Left lung (tissue), 10 donors: Measurements from ENCODE around the gene PTPRN2. TPM values are rescaled to one million over a fixed set of nuclear protein-coding genes. Genes with fewer than 3 reads are reported as not detected.

Experiments
- ATAC-seq: fragments of 200-7000 bp; cut with Tn5 transposase; one replicate; pipeline ENCODE4 v1.9.1; 2020; ENCODE audit warnings: moderate library complexity
- DNase-seq, 4 donors: peaks; one replicate each; pipeline ENCODE4 v3.0.0-alpha.2; 2013 to 2020
- H3K27ac ChIP-seq, 2 donors: fragments of 200-600 bp; sonication (generic) in 1 of 2; one replicate each; pipeline versions ENCODE4 v1.5.0 to v1.8.0; 2020 to 2021
- H3K27me3 ChIP-seq, 2 donors: fragments of 200-600 bp; sonication (generic) in 1 of 2; one replicate each; pipeline versions ENCODE4 v1.5.0 to v1.8.0; 2020 to 2021
- H3K36me3 ChIP-seq, 2 donors: fragments of 200-600 bp; sonication (generic) in 1 of 2; one replicate each; pipeline versions ENCODE4 v1.5.0 to v1.8.0; 2020 to 2021
- H3K4me1 ChIP-seq, 2 donors: fragments of 200-600 bp; one replicate each; pipeline ENCODE4 v1.8.0; 2021
- H3K4me3 ChIP-seq, 2 donors: fragments of 200-600 bp; sonication (generic) in 1 of 2; one replicate each; pipeline versions ENCODE4 v1.5.0 to v1.8.0; 2020 to 2021; ENCODE audit warnings: mild to moderate bottlenecking in 1 of 2
- H3K9me3 ChIP-seq, 2 donors: fragments of 200-600 bp; sonication (generic) in 1 of 2; one replicate each; pipeline versions ENCODE4 v1.5.0 to v1.8.0; 2020 to 2021
- CTCF ChIP-seq, 2 donors: fragments of 200-600 bp; sonication (generic) in 1 of 2; IDR thresholded peaks; one replicate each; pipeline versions ENCODE4 v1.5.0 to v1.8.0; 2021; ENCODE audit warnings: antibody characterized with exemption in 2 of 2
- intact Hi-C, 2 donors: fragments of 100-400 bp; cut with DNase I; formaldehyde crosslinking; loops; one replicate each; pipeline versions ENCODE4 v1.11.2 to v1.14.2; 2022
- polyA plus RNA-seq, 6 donors: library from polyadenylated mRNA; unstranded; fragments of 120-200 nt; gene quantifications; one replicate each; pipeline ENCODE4 v1.2.1, GENCODE V29; 2013; ENCODE audit not compliant: insufficient read length in 6 of 6
- total RNA-seq, 2 donors: library from RNA; stranded (reverse); fragmentation: NEBNext Ultra II Directional; extraction: Animal tissue kit (Norgen Biotek cat#: 25700); gene quantifications; one replicate each; pipeline ENCODE4 v1.2.1, GENCODE V29; 2021
- donor health status: DM: no; HTN: yes; CAD: no.
- donor health status: DM: no; HTN: no; CAD: no.

The PTPRN2 gene
- total and polyA plus RNA-seq, 8 donors = 4.0 to 7.8 (median 6.8) TPM

GRCh38 chr7:157871681-157872080 is 715.9 kb downstream of the PTPRN2 start:
- H3K36me3 ChIP-seq = no peaks in the 10 kb centered on the region
- intact Hi-C loops = no loop called here
- H3K27me3 ChIP-seq = peaks cover 0 to 37% of the 10 kb centered on the region in 2 donors
- no peak overlapping the region for H3K27ac ChIP-seq
- no peak for TF ChIP-seq CTCF (IDR thresholded peaks at IDR 0.05)
- H3K4me1 ChIP-seq = peaks cover 0 to 6% of the 10 kb centered on the region in 2 donors
- ATAC-seq = no peak
- no peak overlapping the region for H3K4me3 ChIP-seq
- H3K9me3 ChIP-seq = peaks cover 0 to 2% of the 10 kb centered on the region in 2 donors
- DNase-seq = no peak

DNA sequence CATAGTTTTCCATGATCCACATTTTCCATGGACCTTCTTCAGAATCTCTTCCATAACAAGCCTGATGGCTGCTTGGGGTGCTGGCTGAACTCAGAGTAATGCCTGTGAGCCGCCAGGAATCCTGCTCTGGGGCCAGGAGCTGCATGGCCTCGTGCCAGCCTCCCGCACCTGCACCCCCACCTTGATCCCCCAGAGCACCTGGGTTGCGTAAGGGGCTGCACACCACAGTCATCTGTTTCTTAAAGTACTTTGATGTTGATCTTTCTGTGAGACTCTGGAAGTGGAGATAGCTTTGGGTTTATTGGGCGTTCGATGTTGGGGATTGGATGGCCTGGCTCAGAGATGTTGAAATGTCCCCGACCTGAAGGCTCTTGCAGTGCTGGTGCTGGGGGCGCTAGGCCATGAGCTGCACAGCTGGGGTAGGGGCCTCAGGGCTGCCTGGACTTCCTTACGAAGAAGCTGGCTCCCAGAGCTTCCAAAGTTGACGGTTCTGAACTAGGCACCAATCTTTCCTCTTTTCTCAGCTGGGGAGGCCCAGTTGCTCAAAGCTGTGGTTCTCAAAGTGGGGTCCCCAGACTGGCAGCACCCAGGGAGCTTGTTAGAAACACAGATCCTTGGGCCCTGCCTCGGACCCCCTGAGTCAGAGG is 716.9 kb downstream of the PTPRN2 start:
- no peak overlapping the region for H3K4me3 ChIP-seq
- TF ChIP-seq CTCF (IDR thresholded peaks at IDR 0.05) = no peak

GRCh38 chr7:157869793-157870192 is 717.8 kb downstream of the PTPRN2 start:
- intact Hi-C loops = no loop called here

More for the DNA sequence above, 716.9 kb downstream of the PTPRN2 start:
- ATAC-seq (no peak), DNase-seq (peak in 1 of 4 donors; percentile 44)
- Histone ChIP-seq H3K4me1 (peaks cover 0 to 6% of the 10 kb centered on the region in 2 donors), H3K9me3 (peaks cover 0 to 2% of the 10 kb centered on the region in 2 donors), H3K36me3 (no peaks in the 10 kb centered on the region), H3K27ac (no peak overlapping the region), H3K27me3 (peaks cover 0 to 28% of the 10 kb centered on the region in 2 donors)
- intact Hi-C loops = no loop called here

GRCh38 chr7:157867685-157868305 is 719.8 kb downstream of the PTPRN2 start:
- H3K27ac ChIP-seq = no peak overlapping the region
- DNase-seq (no peak), ATAC-seq (no peak)
- no peaks in the 10 kb centered on the region for H3K4me1 ChIP-seq
- no peak for TF ChIP-seq CTCF (IDR thresholded peaks at IDR 0.05)
- intact Hi-C loops = no loop called here
- peaks cover 0 to 1% of the 10 kb centered on the region in 2 donors for H3K27me3 ChIP-seq
- H3K4me3 ChIP-seq = no peak overlapping the region
- H3K9me3 ChIP-seq = peaks cover 0 to 2% of the 10 kb centered on the region in 2 donors
- H3K36me3 ChIP-seq = no peaks in the 10 kb centered on the region

More at GRCh38 chr7:157869793-157870192, 717.8 kb downstream of the PTPRN2 start:
- TF ChIP-seq CTCF (IDR thresholded peaks at IDR 0.05) = no peak
- DNase-seq (no peak), ATAC-seq (no peak)
- Histone ChIP-seq H3K9me3 (peaks cover 0 to 2% of the 10 kb centered on the region in 2 donors), H3K4me1 (no peaks in the 10 kb centered on the region), H3K4me3 (no peak overlapping the region), H3K27ac (no peak overlapping the region), H3K36me3 (no peaks in the 10 kb centered on the region), H3K27me3 (peaks cover 0 to 19% of the 10 kb centered on the region in 2 donors)

DNA sequence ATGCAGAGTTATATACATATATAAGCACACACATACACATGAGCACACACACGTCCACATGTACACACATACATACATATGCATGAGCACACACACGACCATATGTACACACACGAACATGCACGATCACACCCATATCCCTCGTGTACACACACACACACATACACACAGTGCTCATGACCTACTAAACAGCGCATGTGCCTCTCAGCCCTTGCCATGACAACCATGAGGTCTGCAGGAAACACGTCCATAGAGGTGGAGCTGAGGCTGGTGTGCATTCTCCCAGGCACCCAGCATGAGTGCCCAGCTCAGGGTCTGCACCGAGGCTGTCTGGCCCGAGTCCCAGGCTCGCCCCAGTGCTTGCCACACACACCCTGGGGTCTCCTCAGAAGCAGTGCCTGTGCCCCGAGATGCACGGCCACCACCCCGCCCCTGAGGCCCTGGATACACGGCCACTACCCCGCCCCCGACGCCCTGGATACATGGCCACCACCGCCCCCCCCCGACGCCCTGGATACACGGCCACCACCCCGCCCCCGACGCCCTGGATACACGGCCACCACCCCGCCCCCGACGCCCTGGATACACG is 721.2 kb downstream of the PTPRN2 start:
- no peak for ATAC-seq
- Histone ChIP-seq H3K27me3 (no peaks in the 10 kb centered on the region), H3K27ac (no peak overlapping the region), H3K9me3 (peaks cover 0 to 2% of the 10 kb centered on the region in 2 donors), H3K4me1 (no peaks in the 10 kb centered on the region), H3K4me3 (no peak overlapping the region), H3K36me3 (peaks cover 0 to 2% of the 10 kb centered on the region in 2 donors)
- TF ChIP-seq CTCF (IDR thresholded peaks at IDR 0.05) = no peak
- DNase-seq = no peak
- intact Hi-C loops = no loop called here
